Stimulated activated CD4-positive, alpha-beta T cell treated with anti-CD3 and anti-CD28 coated beads, Interleukin-4, amount 100 ng/mL, for 48 hours (primary cell): ENCODE results near the gene PRR36.
"Not testable (repeated sequence)": the region's sequence is repeated elsewhere in the genome, so short reads cannot be mapped to it uniquely, and the experiment has no call there.

Experiments used
- DNase-seq, 2 donors: peaks; one replicate each; pipeline ENCODE4 v3.0.0-alpha.2; 2020; ENCODE audit warnings: low read depth in 2 of 2

PRR36 gene

DNA sequence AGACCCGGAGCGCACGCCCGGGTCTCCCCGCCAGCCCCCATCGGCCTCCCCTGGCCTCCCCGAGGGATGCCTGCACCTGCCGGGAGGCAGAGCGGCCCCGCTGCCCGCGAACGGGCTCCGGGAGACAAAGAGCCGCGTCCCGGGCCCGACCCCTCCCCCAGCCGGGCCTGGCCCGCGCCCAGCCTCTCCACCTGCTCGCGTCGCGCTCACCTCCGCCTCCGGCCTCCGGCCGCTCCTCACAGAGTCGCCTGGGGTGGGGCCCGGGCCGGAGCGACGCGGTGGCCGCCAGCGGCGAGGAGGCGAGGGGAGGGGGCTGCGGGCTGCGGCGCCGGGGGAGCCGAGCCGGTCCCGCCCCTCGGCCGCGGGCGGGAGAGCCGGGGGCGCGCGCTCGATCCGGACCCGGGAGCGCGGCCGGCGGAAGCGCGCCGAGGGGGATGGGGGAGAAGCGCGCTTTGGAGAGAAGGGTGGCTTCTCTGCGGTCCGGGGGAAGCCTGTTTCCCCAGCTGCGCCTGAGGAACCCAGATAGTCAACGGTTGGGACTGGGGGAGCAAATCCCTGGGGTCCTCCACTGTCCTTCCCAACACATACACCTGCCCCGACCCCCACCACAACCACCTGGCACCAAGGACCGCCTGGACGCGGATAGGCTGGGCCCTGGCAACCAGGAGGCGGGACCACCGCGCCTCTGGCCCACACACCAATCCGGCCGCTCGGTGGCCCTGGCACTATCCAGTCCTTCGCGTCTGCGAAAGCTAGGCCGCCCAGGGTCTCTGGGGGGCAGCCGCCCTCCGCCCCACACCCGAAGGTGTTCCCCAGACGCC is at the start of gene PRR36:
Gene PRR36 (minus strand): TSS at position 315 of the 821 bp plus-strand sequence. CDS start 701 bp downstream, outside the sequence.
- no peak for DNase-seq

GRCh38 chr19:7923295-7924191 is 49.4 kb upstream of the PRR36 start:
- no peak for DNase-seq

DNA sequence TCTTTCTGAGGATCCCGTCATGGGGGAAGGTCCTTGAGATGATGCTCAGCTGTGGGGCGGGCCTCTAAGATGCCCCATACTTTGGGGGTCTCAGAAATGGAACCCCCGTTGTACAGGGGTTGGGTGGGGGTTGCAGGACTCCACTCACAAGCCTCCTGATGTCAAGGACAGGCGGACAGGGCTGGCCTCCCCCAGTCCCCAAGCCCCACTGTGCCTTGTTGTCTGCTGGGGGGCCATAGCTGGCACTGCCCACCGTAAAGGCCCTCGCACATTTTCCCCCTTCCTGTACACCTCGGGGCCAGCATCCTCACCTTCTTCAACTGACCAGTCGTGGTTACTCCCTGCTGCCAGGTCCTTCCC is 48.6 kb upstream of the PRR36 start:
- no peak for DNase-seq

GRCh38 chr19:7921967-7922835 is 48.0 kb upstream of the PRR36 start:
- DNase-seq: no peak

- no peak for DNase-seq
Observed at GRCh38 chr19:7921302-7921966, 47.2 kb upstream of the PRR36 start.

DNA sequence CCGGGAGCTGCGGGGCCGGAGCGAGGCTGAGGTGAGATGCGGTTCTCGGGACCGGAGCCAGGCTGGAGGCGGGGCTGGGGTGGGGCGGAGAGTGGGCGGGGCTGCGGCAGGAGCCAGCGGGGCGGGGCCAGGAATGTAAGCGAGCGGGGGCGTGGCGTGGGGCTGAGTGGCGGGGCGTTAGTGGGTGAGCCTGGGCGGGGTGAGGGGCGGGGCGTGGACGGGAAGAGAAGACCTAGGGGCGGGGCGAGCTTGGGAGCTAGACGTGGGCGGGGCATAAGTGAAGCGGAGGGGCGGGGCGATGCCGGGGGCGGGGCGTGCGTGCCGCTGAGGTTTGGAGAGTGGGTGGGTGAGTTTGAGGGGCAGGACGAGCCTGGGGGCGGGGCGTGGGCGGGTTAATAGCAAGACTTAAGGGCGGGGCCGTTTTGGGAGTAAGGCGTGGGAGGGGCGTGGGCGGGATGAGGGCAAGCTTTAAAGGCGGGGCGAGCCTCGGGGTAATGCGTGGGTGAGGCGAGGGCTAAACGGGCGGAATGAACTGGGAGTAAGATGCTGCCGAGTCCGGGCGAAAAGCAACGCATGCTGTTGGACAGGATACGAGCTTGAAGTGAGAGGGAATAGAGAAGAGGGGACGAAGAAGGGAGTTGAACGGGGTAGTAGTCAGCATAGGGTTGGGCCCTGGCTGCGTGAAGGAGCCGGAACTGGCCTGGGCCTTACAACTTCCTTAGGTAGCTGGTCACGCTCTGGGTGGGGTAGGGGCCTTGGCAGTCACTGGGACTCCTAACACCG is 46.5 kb upstream of the PRR36 start:
- peak; percentile 99 to 100 for DNase-seq

- peak; percentile 95 for DNase-seq
Observed at GRCh38 chr19:7919610-7920518, 45.7 kb upstream of the PRR36 start, which contains the start of gene SNAPC2. SNAPC2 (plus strand) TSS chr19:7920338; CDS start chr19:7920367, 29 bp downstream.

- no peak for DNase-seq
Observed at GRCh38 chr19:7918615-7919421, 44.6 kb upstream of the PRR36 start.

GRCh38 chr19:7918062-7918614 is 43.9 kb upstream of the PRR36 start:
- not testable (repeated sequence) for DNase-seq

GRCh38 chr19:7917267-7918061 is 43.3 kb upstream of the PRR36 start:
- DNase-seq: peak in 1 of 2 donors; percentile 52

GRCh38 chr19:7916955-7917266 is 42.7 kb upstream of the PRR36 start:
- no peak for DNase-seq

- peak; percentile 52 to 56 for DNase-seq
Observed at GRCh38 chr19:7916103-7916954, 42.1 kb upstream of the PRR36 start.

DNA sequence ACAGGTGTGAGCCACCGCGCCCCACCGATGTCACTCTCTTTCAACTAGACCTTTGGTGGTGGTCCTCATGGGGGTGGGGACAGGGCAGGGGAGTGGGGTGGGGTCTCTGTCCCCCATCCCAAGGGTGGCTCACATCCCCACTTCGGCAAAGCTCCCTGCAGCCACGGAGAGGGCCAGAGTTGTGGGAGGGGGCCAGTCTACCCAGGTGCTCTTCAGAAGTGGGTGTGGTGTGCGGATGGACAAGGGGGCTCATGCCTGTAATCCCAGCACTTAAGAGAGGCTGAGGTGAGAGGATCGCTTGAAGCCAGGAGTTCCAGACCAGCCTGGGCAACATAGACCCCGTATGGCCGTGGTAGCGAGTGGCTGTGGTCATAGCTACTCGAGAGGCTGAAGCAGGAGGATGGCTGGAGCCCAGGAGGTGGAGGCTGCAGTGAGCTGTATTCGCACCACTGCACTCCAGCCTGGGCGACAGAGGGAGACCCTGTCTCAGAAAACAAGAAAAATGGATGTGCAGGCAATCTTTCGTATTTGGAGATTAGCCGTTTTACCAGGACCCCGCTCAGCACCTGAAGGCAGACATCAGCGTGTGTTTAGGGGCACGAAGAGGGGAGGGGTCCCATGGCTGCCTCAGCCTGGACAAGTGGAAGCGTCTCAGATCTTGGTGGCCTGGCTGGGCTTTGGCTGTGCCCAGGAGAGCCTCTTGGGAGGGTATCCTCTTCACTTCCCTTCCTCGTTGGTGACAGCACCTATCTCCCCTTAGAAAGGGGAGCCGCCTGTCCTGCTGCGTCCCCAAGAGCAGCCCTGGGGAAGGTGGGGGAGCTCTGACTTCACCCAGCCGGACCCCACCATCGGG is 41.3 kb upstream of the PRR36 start:
- DNase-seq: no peak

- DNase-seq: no peak
Observed at GRCh38 chr19:7914598-7915045, 40.4 kb upstream of the PRR36 start, which contains the start of gene TGFBR3L. TGFBR3L (plus strand) TSS chr19:7914830.

- no peak for DNase-seq
Observed at GRCh38 chr19:7914099-7914498, 39.9 kb upstream of the PRR36 start.
